Trophoblast cell (in vitro differentiated cells and primary cell): ENCODE results near the gene GABRB2.
A peak's percentile ranks its signal among the peaks of the same experiment; 100 is the strongest.

Source experiments
- DNase-seq, 2 donors: peaks; one replicate each; pipeline ENCODE4 v3.0.0-alpha.2; 2016
- H2AFZ ChIP-seq: 2 replicates; pipeline ENCODE4 v1.6.1; 2013; ENCODE audit warnings: low read length, moderate library complexity, mild to moderate bottlenecking; ENCODE audit not compliant: insufficient read depth, poor library complexity
- H2AK5ac ChIP-seq: 2 replicates; pipeline ENCODE4 v1.6.1; 2013; ENCODE audit warnings: mild to moderate bottlenecking, low read length
- H2BK120ac ChIP-seq: 2 replicates; pipeline ENCODE4 v1.6.1; 2013; ENCODE audit warnings: low read length, mild to moderate bottlenecking, moderate library complexity; ENCODE audit not compliant: insufficient read depth, poor library complexity
- H2BK12ac ChIP-seq: 2 replicates; pipeline ENCODE4 v1.6.1; 2013; ENCODE audit warnings: mild to moderate bottlenecking, low read length, moderate library complexity
- H2BK5ac ChIP-seq: 2 replicates; pipeline ENCODE4 v1.6.1; 2013; ENCODE audit warnings: low read length, low read depth, moderate library complexity, mild to moderate bottlenecking; ENCODE audit not compliant: poor library complexity
- H3K14ac ChIP-seq: 2 replicates; pipeline ENCODE4 v1.6.1; 2013; ENCODE audit warnings: mild to moderate bottlenecking, low read length
- H3K18ac ChIP-seq: 2 replicates; pipeline ENCODE4 v1.6.1; 2013; ENCODE audit warnings: mild to moderate bottlenecking, low read length
- H3K23ac ChIP-seq: 2 replicates; pipeline ENCODE4 v1.6.1; 2013; ENCODE audit warnings: low read length
- H3K27ac ChIP-seq: 2 replicates; pipeline ENCODE4 v1.5.1; 2013; ENCODE audit warnings: low read depth, mild to moderate bottlenecking, inconsistent platforms, low read length, moderate library complexity
- H3K27me3 ChIP-seq: 2 replicates; pipeline ENCODE4 v1.6.1; 2013; ENCODE audit warnings: inconsistent platforms, mild to moderate bottlenecking, low read length, moderate library complexity; ENCODE audit not compliant: insufficient read depth
- H3K36me3 ChIP-seq, 2 experiments: 1 replicate in 1 of 2; 2 replicates in 1 of 2; pipeline ENCODE4 v1.6.1; 2013; ENCODE audit warnings: low read length in 2 of 2, mild to moderate bottlenecking in 2 of 2, moderate library complexity in 1 of 2; ENCODE audit not compliant: insufficient read depth in 2 of 2, control insufficient read depth in 1 of 2
- H3K4ac ChIP-seq: 2 replicates; pipeline ENCODE4 v1.6.1; 2013; ENCODE audit warnings: low read depth, mild to moderate bottlenecking, low read length, moderate library complexity
- H3K4me1 ChIP-seq, 2 experiments: 1 replicate in 1 of 2; 2 replicates in 1 of 2; pipeline ENCODE4 v1.6.1; 2013; ENCODE audit warnings: low read length in 2 of 2, mild to moderate bottlenecking in 2 of 2, moderate library complexity in 1 of 2; ENCODE audit not compliant: insufficient read depth in 2 of 2, control insufficient read depth in 1 of 2
- H3K4me2 ChIP-seq: 2 replicates; pipeline ENCODE4 v1.6.1; 2013; ENCODE audit warnings: inconsistent platforms, mild to moderate bottlenecking, low read length, moderate library complexity
- H3K4me3 ChIP-seq: 2 replicates; pipeline ENCODE4 v1.5.1; 2013; ENCODE audit warnings: mild to moderate bottlenecking, low read depth, low read length, inconsistent platforms
- H3K79me1 ChIP-seq: one replicate; pipeline ENCODE4 v1.6.1; 2013; ENCODE audit warnings: low read length
- H3K79me2 ChIP-seq: 2 replicates; pipeline ENCODE4 v1.6.1; 2013; ENCODE audit warnings: low read length, mild to moderate bottlenecking; ENCODE audit not compliant: control insufficient read depth, insufficient read depth, poor library complexity
- H3K9ac ChIP-seq: 2 replicates; pipeline ENCODE4 v1.6.1; 2013; ENCODE audit warnings: mild to moderate bottlenecking, low read length
- H3K9me3 ChIP-seq: 2 replicates; pipeline ENCODE4 v1.6.1; 2013; ENCODE audit warnings: low read depth, mild to moderate bottlenecking, control low read depth, inconsistent platforms, low read length; ENCODE audit not compliant: insufficient read depth
- H4K12ac ChIP-seq: 2 replicates; pipeline ENCODE4 v1.6.1; 2013; ENCODE audit warnings: low read depth, mild to moderate bottlenecking, low read length, moderate library complexity
- H4K8ac ChIP-seq: 2 replicates; pipeline ENCODE4 v1.6.1; 2013; ENCODE audit warnings: low read depth, mild to moderate bottlenecking, low read length, moderate library complexity
- H4K91ac ChIP-seq: one replicate; pipeline ENCODE4 v1.6.1; 2013; ENCODE audit warnings: low read depth, mild to moderate bottlenecking, low read length, moderate library complexity
- WGBS: extraction: QIAGEN DNeasy Blood & Tissue Kit; methylation state at CpG from one replicate; pipeline ENCODE4 v1.1.7; 2013; ENCODE audit warnings: missing lambda C conversion rate; ENCODE audit not compliant: insufficient read length, insufficient coverage; ENCODE audit errors: extremely low coverage; 5-methylcytosine and 5-hydroxymethylcytosine counted together

Gene GABRB2

GRCh38 chr5:161284445-161284844 is 262.1 kb downstream of the GABRB2 start:
- Histone ChIP-seq H3K14ac (no peak overlapping the region), H3K4me2 (no peak overlapping the region), H2BK120ac (no peak overlapping the region), H2BK5ac (no peak overlapping the region), H3K4me3 (no peak overlapping the region), H2BK12ac (no peak overlapping the region), H4K12ac (no peak overlapping the region), H3K36me3 (no peaks in the 10 kb centered on the region), H3K9ac (no peak overlapping the region), H4K8ac (no peak overlapping the region), H3K27ac (no peak overlapping the region), H3K18ac (no peak overlapping the region), H2AFZ (no peak overlapping the region), H3K27me3 (no peaks in the 10 kb centered on the region), H3K4me1 (no peaks in the 10 kb centered on the region), H3K9me3 (no peaks in the 10 kb centered on the region), H2AK5ac (no peak overlapping the region), H3K79me1 (no peaks in the 10 kb centered on the region), H3K4ac (no peak overlapping the region), H4K91ac (no peak overlapping the region), H3K79me2 (no peaks in the 10 kb centered on the region), H3K23ac (no peak overlapping the region)
- no CpG with 5 or more reads among the region's 2 CpGs for WGBS
- no peak for DNase-seq

GRCh38 chr5:161283296-161283695 is 263.2 kb downstream of the GABRB2 start:
- H4K8ac ChIP-seq, result no peak overlapping the region
- H3K4me3 ChIP-seq, result no peak overlapping the region
- H3K27me3 ChIP-seq, result no peaks in the 10 kb centered on the region
- no peak overlapping the region for H2BK12ac ChIP-seq
- no peak overlapping the region for H3K4me2 ChIP-seq
- H2BK120ac ChIP-seq, result no peak overlapping the region
- no peaks in the 10 kb centered on the region for H3K79me2 ChIP-seq
- H3K18ac ChIP-seq, result no peak overlapping the region
- H3K36me3 ChIP-seq, result no peaks in the 10 kb centered on the region
- no peaks in the 10 kb centered on the region for H3K9me3 ChIP-seq
- no peak overlapping the region for H2BK5ac ChIP-seq
- no peak overlapping the region for H3K4ac ChIP-seq
- H2AFZ ChIP-seq, result no peak overlapping the region
- no peaks in the 10 kb centered on the region for H3K79me1 ChIP-seq
- H3K23ac ChIP-seq, result no peak overlapping the region
- no peak for DNase-seq
- H2AK5ac ChIP-seq, result no peak overlapping the region
- no peak overlapping the region for H4K12ac ChIP-seq
- H4K91ac ChIP-seq, result no peak overlapping the region
- H3K4me1 ChIP-seq, result no peaks in the 10 kb centered on the region
- no peak overlapping the region for H3K9ac ChIP-seq
- WGBS, result no CpG with 5 or more reads among the region's 1 CpG
- no peak overlapping the region for H3K27ac ChIP-seq
- no peak overlapping the region for H3K14ac ChIP-seq

DNA sequence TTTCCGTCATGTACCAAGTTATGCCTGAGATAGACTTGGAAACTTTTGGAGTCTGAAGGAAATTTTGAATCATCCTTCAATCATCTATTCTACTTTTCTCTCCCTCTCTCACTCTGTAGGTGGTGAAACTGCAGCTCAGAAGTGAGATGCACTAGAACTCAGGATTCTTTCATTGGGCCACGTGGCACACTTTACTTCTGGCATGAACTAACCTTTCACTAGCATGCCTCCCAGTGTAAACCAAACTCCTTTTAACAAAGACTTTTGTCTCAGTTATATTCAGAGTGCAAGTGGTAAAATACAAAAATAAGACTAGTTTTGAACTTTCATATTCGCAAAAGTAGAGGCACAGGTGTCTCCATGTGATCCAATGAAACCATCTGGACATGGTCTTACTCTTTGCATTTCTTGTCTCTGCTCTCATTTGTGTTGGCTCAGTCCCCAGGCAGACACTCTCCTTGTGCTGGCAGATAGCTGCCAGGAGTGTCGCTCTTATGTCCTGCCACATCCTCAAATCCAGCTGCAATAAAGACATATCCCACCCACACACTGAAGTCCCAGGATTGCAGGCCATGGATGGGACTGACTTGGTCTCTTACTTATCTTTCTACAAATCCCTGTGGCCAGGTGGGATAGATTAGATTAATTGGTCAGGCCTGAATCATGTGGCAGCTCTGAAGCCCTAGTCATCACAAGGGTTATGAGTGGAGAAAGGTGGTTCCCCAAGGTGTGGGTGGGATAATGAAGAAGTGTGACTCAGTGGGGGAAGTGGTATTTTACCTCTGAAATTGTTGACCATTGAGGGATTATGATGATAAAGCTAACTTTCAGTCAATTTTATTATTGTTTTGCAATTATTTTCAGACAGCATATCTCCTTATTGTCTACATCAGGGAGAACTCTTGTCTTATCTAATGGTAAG is 267.5 kb downstream of the GABRB2 start:
- no peak for DNase-seq
- Histone ChIP-seq H3K27ac (no peak overlapping the region), H3K27me3 (no peaks in the 10 kb centered on the region), H2BK120ac (no peak overlapping the region), H3K18ac (no peak overlapping the region), H4K8ac (no peak overlapping the region), H2AFZ (no peak overlapping the region), H3K79me2 (no peaks in the 10 kb centered on the region), H3K4ac (no peak overlapping the region), H4K91ac (no peak overlapping the region), H2AK5ac (no peak overlapping the region), H2BK5ac (no peak overlapping the region), H3K79me1 (no peaks in the 10 kb centered on the region), H3K4me2 (no peak overlapping the region), H2BK12ac (no peak overlapping the region), H3K4me1 (no peaks in the 10 kb centered on the region), H3K36me3 (no peaks in the 10 kb centered on the region), H3K23ac (peak overlapping the region; percentile 35), H3K9me3 (no peaks in the 10 kb centered on the region), H3K9ac (peak overlapping the region; percentile 48), H4K12ac (no peak overlapping the region), H3K4me3 (no peak overlapping the region), H3K14ac (no peak overlapping the region)
- no CpG with 5 or more reads among the region's 4 CpGs for WGBS

DNA sequence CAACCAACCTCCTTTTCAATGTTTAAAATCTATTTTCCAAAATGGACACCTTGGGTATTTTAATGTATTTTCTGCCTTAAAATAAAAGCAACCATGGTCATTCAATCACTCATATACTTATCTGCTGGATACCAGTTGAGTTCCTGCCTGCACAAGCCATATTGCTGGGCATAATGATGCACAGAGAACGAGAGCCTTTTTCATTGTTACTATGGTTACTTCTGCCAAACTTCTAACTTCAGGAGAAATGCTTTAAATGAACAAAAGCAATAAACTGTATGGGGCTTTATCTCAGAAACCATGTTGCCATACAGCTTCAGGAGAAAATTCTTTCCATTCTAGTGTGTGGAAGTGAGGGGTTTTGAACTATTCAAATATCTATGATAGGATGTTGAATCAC is 269.5 kb downstream of the GABRB2 start:
- H3K9ac ChIP-seq, result no peak overlapping the region

More for the DNA sequence above, 269.5 kb downstream of the GABRB2 start:
- Histone ChIP-seq H2BK120ac (no peak overlapping the region), H2BK5ac (no peak overlapping the region), H3K79me1 (no peaks in the 10 kb centered on the region), H4K91ac (no peak overlapping the region), H4K8ac (no peak overlapping the region), H3K18ac (no peak overlapping the region), H2AFZ (no peak overlapping the region), H3K9me3 (no peaks in the 10 kb centered on the region), H3K27ac (no peak overlapping the region), H3K4me3 (no peak overlapping the region), H3K14ac (no peak overlapping the region), H3K23ac (no peak overlapping the region), H4K12ac (no peak overlapping the region), H2BK12ac (no peak overlapping the region), H3K36me3 (no peaks in the 10 kb centered on the region), H3K79me2 (no peaks in the 10 kb centered on the region), H3K4me1 (no peaks in the 10 kb centered on the region), H3K4ac (no peak overlapping the region), H3K4me2 (no peak overlapping the region), H3K27me3 (no peaks in the 10 kb centered on the region), H2AK5ac (no peak overlapping the region)
- peak in 1 of 2 donors; percentile 8 for DNase-seq
- WGBS, result no CpG with 5 or more reads among the region's 1 CpG
